H1 (cell line): ENCODE measurements around the gene ABCA2. TPM values are rescaled to one million over a fixed set of nuclear protein-coding genes. Genes with fewer than 3 reads are reported as not detected.

Experiments used
- CTCF ChIA-PET: fragments of 300-600 bp; sonication (Branson Sonifier 250); formaldehyde crosslinking; loops from one replicate; lab custom pipeline; 2021; ENCODE audit not compliant: partially characterized antibody; lab: Charles Lee
- POLR2A ChIA-PET: fragments of 300-600 bp; sonication (Branson Sonifier 250); formaldehyde crosslinking; loops from one replicate; lab custom pipeline; 2021; ENCODE audit warnings: inconsistent platforms; ENCODE audit not compliant: partially characterized antibody; lab: Charles Lee
- DNase-seq, 2 experiments: peaks; one replicate each; pipeline versions ENCODE4 v3.0.0 to v3.0.0-alpha.2; 2010 to 2022; ENCODE audit warnings: low spot score in 2 of 2, low read depth in 1 of 2, mixed read lengths in 1 of 2
- FAIRE-seq: peaks from 2 replicates; lab custom pipeline; 2011; peaks lifted over from hg19 to GRCh38; lab: Jason Lieb, UNC
- H2AFZ ChIP-seq: 2 replicates; pipeline ENCODE4 v1.8.1; 2012; ENCODE audit warnings: low read length, inconsistent platforms
- H2AK5ac ChIP-seq: 2 replicates; pipeline ENCODE4 v1.6.1; 2013; ENCODE audit warnings: low read depth, low read length
- H2BK120ac ChIP-seq: replicated peaks from 2 replicates; pipeline ENCODE3; 2013; ENCODE audit warnings: low read depth, low read length, inconsistent platforms
- H2BK12ac ChIP-seq: 2 replicates; pipeline ENCODE4 v1.6.1; 2013; ENCODE audit warnings: low read depth, low read length
- H2BK15ac ChIP-seq: 2 replicates; pipeline ENCODE4 v1.6.1; 2013; ENCODE audit warnings: low read length
- H2BK20ac ChIP-seq: 2 replicates; pipeline ENCODE4 v1.6.1; 2013; ENCODE audit warnings: low read length
- H2BK5ac ChIP-seq: 2 replicates; pipeline ENCODE4 v1.6.1; 2013; ENCODE audit warnings: low read depth, low read length
- H3K14ac ChIP-seq: 2 replicates; pipeline ENCODE4 v1.6.1; 2013; ENCODE audit warnings: inconsistent platforms; ENCODE audit not compliant: insufficient read length
- H3K18ac ChIP-seq: 2 replicates; pipeline ENCODE4 v1.6.1; 2013; ENCODE audit warnings: low read length; ENCODE audit errors: extremely low read depth
- H3K23ac ChIP-seq: 2 replicates; pipeline ENCODE4 v1.6.1; 2013; ENCODE audit warnings: inconsistent platforms; ENCODE audit not compliant: insufficient read length
- H3K23me2 ChIP-seq: 2 replicates; pipeline ENCODE4 v1.6.1; 2013; ENCODE audit warnings: low read depth, low read length
- H3K27ac ChIP-seq: 2 replicates; pipeline ENCODE4 v1.6.1; 2011; ENCODE audit warnings: low read depth, low read length, inconsistent platforms
- H3K27me3 ChIP-seq, 4 experiments: replicated peaks in 1 of 4; 1 replicate in 1 of 4; 2 replicates in 3 of 4; pipeline versions ENCODE4 v1.6.1 to v1.8.1; 2011 to 2013; ENCODE audit warnings: low read length in 3 of 4, mild to moderate bottlenecking in 3 of 4, inconsistent platforms in 2 of 4, mixed read lengths in 2 of 4, moderate library complexity in 1 of 4; ENCODE audit not compliant: control insufficient read depth in 3 of 4, insufficient read depth in 3 of 4; ENCODE audit errors: extremely low read depth in 1 of 4
- H3K36me3 ChIP-seq, 4 experiments: 2 replicates each; pipeline versions ENCODE4 v1.6.1 to v1.8.1; 2011 to 2013; ENCODE audit warnings: mild to moderate bottlenecking in 4 of 4, low read length in 3 of 4, moderate library complexity in 2 of 4, control low read depth in 1 of 4, inconsistent platforms in 1 of 4; ENCODE audit not compliant: insufficient read depth in 4 of 4, control insufficient read depth in 2 of 4
- H3K4ac ChIP-seq: replicated peaks from 2 replicates; pipeline ENCODE3; 2013; ENCODE audit warnings: low read length, low read depth, mixed read lengths, inconsistent platforms; ENCODE audit not compliant: insufficient read length
- H3K4me1 ChIP-seq, 4 experiments: replicated peaks in 1 of 4; 1 replicate in 1 of 4; 2 replicates in 3 of 4; pipeline versions ENCODE4 v1.6.1 to v1.8.1; 2011 to 2013; ENCODE audit warnings: low read length in 3 of 4, inconsistent platforms in 2 of 4, mixed read lengths in 1 of 4; ENCODE audit not compliant: insufficient read depth in 4 of 4, control insufficient read depth in 3 of 4
- H3K4me2 ChIP-seq, 2 experiments: 2 replicates each; pipeline versions ENCODE4 v1.6.1 to v1.8.1; 2011 to 2013; ENCODE audit warnings: low read depth in 2 of 2, low read length in 2 of 2, control low read depth in 1 of 2, inconsistent platforms in 1 of 2, mild to moderate bottlenecking in 1 of 2; ENCODE audit not compliant: insufficient read depth in 1 of 2
- H3K4me3 ChIP-seq, 4 experiments: fragments of 200-600, 300-600 bp in 1 of 4; sonication (generic), shearing (Covaris generic), sonication (Bioruptor Twin) in 1 of 4; 2 replicates each; pipeline versions ENCODE4 v1.5.1 to v1.8.1; 2011 to 2016; ENCODE audit warnings: low read length in 4 of 4, low read depth in 3 of 4, control low read depth in 2 of 4, inconsistent platforms in 2 of 4, mild to moderate bottlenecking in 2 of 4, mixed read lengths in 1 of 4, moderate library complexity in 1 of 4; ENCODE audit not compliant: insufficient read depth in 2 of 4; ENCODE audit errors: extremely low read depth in 1 of 4
- H3K56ac ChIP-seq: replicated peaks from 2 replicates; pipeline ENCODE3; 2013; ENCODE audit warnings: low read depth, mild to moderate bottlenecking, mixed read lengths, low read length, inconsistent platforms; ENCODE audit not compliant: insufficient read length
- H3K79me1 ChIP-seq: 2 replicates; pipeline ENCODE4 v1.6.1; 2013; ENCODE audit warnings: low read depth, low read length, control low read depth
- H3K79me2 ChIP-seq, 2 experiments: 2 replicates each; pipeline versions ENCODE4 v1.6.1 to v1.8.1; 2012 to 2013; ENCODE audit warnings: low read length in 2 of 2, mild to moderate bottlenecking in 2 of 2, inconsistent platforms in 1 of 2; ENCODE audit not compliant: insufficient read depth in 2 of 2, control insufficient read depth in 1 of 2
- H3K9ac ChIP-seq, 4 experiments: replicated peaks in 1 of 4; 1 replicate in 1 of 4; 2 replicates in 3 of 4; pipeline versions ENCODE4 v1.6.1 to v1.8.1; 2011 to 2013; ENCODE audit warnings: low read depth in 3 of 4, low read length in 3 of 4, control low read depth in 2 of 4, mild to moderate bottlenecking in 2 of 4, moderate library complexity in 2 of 4, inconsistent platforms in 1 of 4; ENCODE audit errors: extremely low read depth in 1 of 4
- H3K9me3 ChIP-seq, 2 experiments: 2 replicates each; pipeline versions ENCODE4 v1.6.1 to v1.8.1; 2012 to 2013; ENCODE audit warnings: mild to moderate bottlenecking in 2 of 2, moderate library complexity in 2 of 2, control low read depth in 1 of 2, inconsistent platforms in 1 of 2, low read depth in 1 of 2, low read length in 1 of 2, mixed read lengths in 1 of 2; ENCODE audit not compliant: insufficient read depth in 2 of 2
- H4K20me1 ChIP-seq, 2 experiments: replicated peaks in 1 of 2; 2 replicates each; pipeline versions ENCODE3 to v1.8.1; 2011 to 2013; ENCODE audit warnings: inconsistent platforms in 2 of 2, low read length in 2 of 2, mild to moderate bottlenecking in 1 of 2; ENCODE audit not compliant: insufficient read depth in 2 of 2, control insufficient read depth in 1 of 2
- H4K5ac ChIP-seq: 2 replicates; pipeline ENCODE4 v1.6.1; 2013; ENCODE audit warnings: low read length, low read depth, mixed read lengths, inconsistent platforms; ENCODE audit not compliant: insufficient read length
- H4K8ac ChIP-seq: 2 replicates; pipeline ENCODE4 v1.8.0; 2013; ENCODE audit warnings: mild to moderate bottlenecking, moderate library complexity, low read length, inconsistent platforms; ENCODE audit not compliant: insufficient read depth; ENCODE audit errors: extremely low read depth
- H4K91ac ChIP-seq: replicated peaks from 2 replicates; pipeline ENCODE3; 2013; ENCODE audit warnings: low read length, mixed read lengths, inconsistent platforms; ENCODE audit not compliant: insufficient read length
- CEBPB ChIP-seq: IDR thresholded peaks from 2 replicates; pipeline ENCODE4 v1.6.1; 2012; ENCODE audit warnings: low read depth, low read length
- CREB1 ChIP-seq: IDR thresholded peaks from 2 replicates; pipeline ENCODE4 v1.6.1; 2012; ENCODE audit warnings: inconsistent platforms
- SRF ChIP-seq: IDR thresholded peaks from 2 replicates; pipeline ENCODE4 v1.6.1; 2011; ENCODE audit warnings: mild to moderate bottlenecking, low read depth, low read length, moderate library complexity
- YY1 ChIP-seq: IDR thresholded peaks from 2 replicates; pipeline ENCODE4 v1.6.1; 2011; ENCODE audit warnings: low read depth, mild to moderate bottlenecking, low read length
- WGBS, 2 experiments: shearing (Covaris generic) in 1 of 2; methylation state at CpG; one replicate each; pipeline versions ENCODE4 v1.1.6 to v1.1.7; 2013 to 2015; ENCODE audit warnings: low lambda C conversion rate in 2 of 2, mixed read lengths in 2 of 2, inconsistent platforms in 1 of 2, low coverage in 1 of 2, missing lambda C conversion rate in 1 of 2; ENCODE audit not compliant: insufficient replicate concordance in 2 of 2, insufficient coverage in 1 of 2, insufficient read length in 1 of 2; ENCODE audit errors: extremely low coverage in 1 of 2, missing lambda C conversion rate in 1 of 2; 5-methylcytosine and 5-hydroxymethylcytosine counted together
- polyA plus RNA-seq, 7 experiments: library from polyadenylated mRNA; depleted of rRNA in 3 of 7; stranded (reverse) in 5 of 7; unstranded in 2 of 7; fragments of >200 nt in 5 of 7; fragments of 200-250 nt in 2 of 7; gene quantifications; 1 replicate in 5 of 7; 2 replicates in 1 of 7; 4 replicates in 1 of 7; pipeline versions ENCODE4 v1.2.1 to v1.2.3, GENCODE V29; 2011 to 2013; ENCODE audit warnings: missing spikeins in 2 of 7, mixed read lengths in 2 of 7
- total RNA-seq: library from RNA; stranded (reverse); fragmentation: NEBNext Ultra II Directional; extraction: Animal tissue kit (Norgen Biotek cat#: 25700); gene quantifications from 2 replicates; pipeline ENCODE4 v1.2.1, GENCODE V29; 2021

ABCA2 gene
- total and polyA plus RNA-seq, 2 of the 8 experiments (the other 6 are each of a cell fraction or from before 2014, with no cell fraction given), result 12.5 to 14.3 TPM

GRCh38 chr9:137075275-137075775 is 47.3 kb upstream of the ABCA2 start:
- Histone ChIP-seq H4K20me1 (peaks cover 0 to 7% of the 10 kb centered on the region in 2 experiments), H3K9me3 (no peaks in the 10 kb centered on the region), H3K4ac (no peak overlapping the region), H2AK5ac (no peak overlapping the region), H3K4me2 (0 out of 4 replicates have a peak overlapping the region, but pooled peaks of 1 of the 2 experiments have one; percentile 6), H2BK5ac (0 out of 2 replicates have a peak overlapping the region, but pooled peaks have one; percentile 61), H3K79me1 (no peaks in the 10 kb centered on the region), H2AFZ (no peak overlapping the region), H3K36me3 (no peaks in the 10 kb centered on the region; a peak in 1 of 8 replicates), H2BK15ac (no peak overlapping the region; the same call in 1 of the 2 replicates), H2BK120ac (no peak overlapping the region), H4K8ac (no peak overlapping the region; the same call in 1 of the 2 replicates), H2BK12ac (0 out of 2 replicates have a peak overlapping the region, but pooled peaks have one; percentile 52), H3K4me1 (peaks cover 0 to 27% (median 19%) of the 10 kb centered on the region in 4 experiments; a peak in 6 of 7 replicates), H3K79me2 (no peaks in the 10 kb centered on the region), H3K23me2 (peaks cover 20% of the 10 kb centered on the region), H3K56ac (no peak overlapping the region), H4K5ac (no peak overlapping the region), H3K4me3 (no peak overlapping the region), H3K23ac (no peak overlapping the region), H4K91ac (no peak overlapping the region), H3K27ac (no peak overlapping the region), H2BK20ac (no peak overlapping the region), H3K18ac (no peak overlapping the region), H3K14ac (no peak overlapping the region), H3K9ac (no peak overlapping the region), H3K27me3 (peaks cover 20 to 46% (median 34%) of the 10 kb centered on the region in 4 experiments)
- WGBS, 2 experiments, result 82% methylated on average over 12 of the region's 12 CpGs; no CpG with 5 or more reads in 1 of the 2 experiments
- FAIRE-seq (no peak), DNase-seq (no peak)
- ChIA-PET POLR2A (interaction anchor here (0.9 to 2.1 kb wide), 3 partner anchors 11 to 101 kb away, joined by 3 to 9 read pairs (median 4); partner anchors contain the start of gene MAN1B1), CTCF (interaction anchor here (0.9 to 4.6 kb wide), 9 partner anchors 9 to 146 kb away, joined by 3 to 27 read pairs (median 4); partner anchors contain the start of gene NPDC1)
- peak; percentile 43; the same call in 1 of the 2 replicates for TF ChIP-seq YY1
- peak; percentile 84 for TF ChIP-seq CEBPB
- no peak for TF ChIP-seq CREB1
- peak; percentile 75; the same call in 1 of the 2 replicates for TF ChIP-seq SRF
